Stimulated activated naive CD8-positive, alpha-beta T cell treated with anti-CD3 and anti-CD28 coated beads, Interleukin-15, Interleukin-2, amounts not matched to agents 100 ng/mL and 50 ng/mL, for 24 hours (primary cell): Measurements from ENCODE around the gene NF1.
"Not testable (repeated sequence)": the region's sequence is repeated elsewhere in the genome, so short reads cannot be mapped to it uniquely, and the experiment has no call there.

ENCODE experiments used
- H3K27ac Mint-ChIP-seq: one replicate; pipeline ENCODE4 v1.8.0; 2021; ENCODE audit warnings: mild to moderate bottlenecking, mixed read lengths
- H3K27me3 Mint-ChIP-seq: one replicate; pipeline ENCODE4 v1.8.0; 2021; ENCODE audit warnings: mixed read lengths
- H3K36me3 Mint-ChIP-seq: one replicate; pipeline ENCODE4 v1.8.0; 2021; ENCODE audit warnings: low read depth, mixed read lengths
- H3K4me1 Mint-ChIP-seq: one replicate; pipeline ENCODE4 v1.8.0; 2021; ENCODE audit warnings: low read depth, mixed read lengths
- H3K4me3 Mint-ChIP-seq: one replicate; pipeline ENCODE4 v1.8.0; 2021; ENCODE audit warnings: mild to moderate bottlenecking, mixed read lengths
- H3K9me3 Mint-ChIP-seq: one replicate; pipeline ENCODE4 v1.8.0; 2021; ENCODE audit warnings: mixed read lengths

NF1 gene

GRCh38 chr17:31293581-31293980 is 198.8 kb downstream of the NF1 start:
- Mint-ChIP-seq H3K9me3 (no peaks in the 10 kb centered on the region), H3K36me3 (peaks cover 18% of the 10 kb centered on the region)

GRCh38 chr17:31294231-31294630 is 199.5 kb downstream of the NF1 start:
- H3K27me3 Mint-ChIP-seq, result no peaks in the 10 kb centered on the region
- H3K4me3 Mint-ChIP-seq, result no peak overlapping the region
- peaks cover 11% of the 10 kb centered on the region for H3K36me3 Mint-ChIP-seq
- H3K4me1 Mint-ChIP-seq, result peaks cover 8% of the 10 kb centered on the region
- H3K9me3 Mint-ChIP-seq, result no peaks in the 10 kb centered on the region
- H3K27ac Mint-ChIP-seq, result no peak overlapping the region

More at GRCh38 chr17:31293581-31293980, 198.8 kb downstream of the NF1 start:
- Mint-ChIP-seq H3K4me1 (peaks cover 14% of the 10 kb centered on the region), H3K27me3 (no peaks in the 10 kb centered on the region), H3K4me3 (no peak overlapping the region), H3K27ac (no peak overlapping the region)

GRCh38 chr17:31294820-31295488 is 200.2 kb downstream of the NF1 start:
- peaks cover 10% of the 10 kb centered on the region for H3K36me3 Mint-ChIP-seq
- no peak overlapping the region for H3K27ac Mint-ChIP-seq
- H3K4me1 Mint-ChIP-seq, result peaks cover 8% of the 10 kb centered on the region
- H3K9me3 Mint-ChIP-seq, result no peaks in the 10 kb centered on the region
- H3K27me3 Mint-ChIP-seq, result no peaks in the 10 kb centered on the region
- H3K4me3 Mint-ChIP-seq, result no peak overlapping the region

GRCh38 chr17:31295489-31295871 is 200.7 kb downstream of the NF1 start:
- peaks cover 4% of the 10 kb centered on the region for H3K4me1 Mint-ChIP-seq
- no peak overlapping the region for H3K27ac Mint-ChIP-seq
- no peaks in the 10 kb centered on the region for H3K27me3 Mint-ChIP-seq
- no peak overlapping the region for H3K4me3 Mint-ChIP-seq
- no peaks in the 10 kb centered on the region for H3K9me3 Mint-ChIP-seq
- peaks cover 10% of the 10 kb centered on the region for H3K36me3 Mint-ChIP-seq

GRCh38 chr17:31296142-31296541 is 201.4 kb downstream of the NF1 start:
- Mint-ChIP-seq H3K27me3 (no peaks in the 10 kb centered on the region), H3K4me1 (peaks cover 11% of the 10 kb centered on the region), H3K9me3 (no peaks in the 10 kb centered on the region), H3K36me3 (peaks cover 10% of the 10 kb centered on the region), H3K4me3 (no peak overlapping the region), H3K27ac (no peak overlapping the region)

- no peaks in the 10 kb centered on the region for H3K9me3 Mint-ChIP-seq
- H3K4me1 Mint-ChIP-seq, result peaks cover 20% of the 10 kb centered on the region
- H3K27me3 Mint-ChIP-seq, result no peaks in the 10 kb centered on the region
- H3K36me3 Mint-ChIP-seq, result peaks cover 6% of the 10 kb centered on the region
- H3K4me3 Mint-ChIP-seq, result no peak within 1 kb of the TSS
- H3K27ac Mint-ChIP-seq, result no peak within 1 kb of the TSS
These were observed 202.3 kb downstream of the NF1 start, which contains the start of gene OMG for GRCh38 chr17:31297090-31297489. Gene OMG, minus strand, starts transcription at chr17:31297239. Its CDS starts 908 bp downstream, at chr17:31296331.

GRCh38 chr17:31299624-31300023 is 204.8 kb downstream of the NF1 start:
- no peaks in the 10 kb centered on the region for H3K9me3 Mint-ChIP-seq
- no peak overlapping the region for H3K27ac Mint-ChIP-seq
- H3K27me3 Mint-ChIP-seq, result no peaks in the 10 kb centered on the region
- H3K4me3 Mint-ChIP-seq, result no peak overlapping the region
- H3K4me1 Mint-ChIP-seq, result peaks cover 33% of the 10 kb centered on the region
- H3K36me3 Mint-ChIP-seq, result peaks cover 22% of the 10 kb centered on the region

GRCh38 chr17:31307640-31308039 is 212.9 kb downstream of the NF1 start:
- H3K4me1 Mint-ChIP-seq, result peaks cover 85% of the 10 kb centered on the region
- H3K27me3 Mint-ChIP-seq, result no peaks in the 10 kb centered on the region
- peak overlapping the region; percentile 94 for H3K27ac Mint-ChIP-seq
- peak overlapping the region; percentile 80 for H3K4me3 Mint-ChIP-seq
- peaks cover 55% of the 10 kb centered on the region for H3K36me3 Mint-ChIP-seq
- H3K9me3 Mint-ChIP-seq, result no peaks in the 10 kb centered on the region

GRCh38 chr17:31308372-31309334 is 213.9 kb downstream of the NF1 start:
- H3K4me3 Mint-ChIP-seq, result peak overlapping the region; percentile 80
- H3K36me3 Mint-ChIP-seq, result peaks cover 45% of the 10 kb centered on the region
- no peaks in the 10 kb centered on the region for H3K9me3 Mint-ChIP-seq
- peaks cover 80% of the 10 kb centered on the region for H3K4me1 Mint-ChIP-seq
- H3K27ac Mint-ChIP-seq, result peak overlapping the region; percentile 94
- H3K27me3 Mint-ChIP-seq, result no peaks in the 10 kb centered on the region

- peaks cover 38% of the 10 kb centered on the region for H3K36me3 Mint-ChIP-seq
- peaks cover under 1% of the 10 kb centered on the region for H3K9me3 Mint-ChIP-seq
- H3K4me1 Mint-ChIP-seq, result peaks cover 79% of the 10 kb centered on the region
- peak overlapping the region; percentile 94 for H3K27ac Mint-ChIP-seq
- H3K27me3 Mint-ChIP-seq, result no peaks in the 10 kb centered on the region
- H3K4me3 Mint-ChIP-seq, result peak overlapping the region; percentile 80
These were observed 214.8 kb downstream of the NF1 start for GRCh38 chr17:31309556-31309955.

- peak overlapping the region; percentile 94 for H3K27ac Mint-ChIP-seq
- H3K4me3 Mint-ChIP-seq, result peak overlapping the region; percentile 80
- peaks cover 3% of the 10 kb centered on the region for H3K9me3 Mint-ChIP-seq
- H3K36me3 Mint-ChIP-seq, result peaks cover 34% of the 10 kb centered on the region
- peaks cover 77% of the 10 kb centered on the region for H3K4me1 Mint-ChIP-seq
- no peaks in the 10 kb centered on the region for H3K27me3 Mint-ChIP-seq
These were observed 215.5 kb downstream of the NF1 start for GRCh38 chr17:31310260-31310659.

GRCh38 chr17:31310886-31311285 is 216.1 kb downstream of the NF1 start:
- Mint-ChIP-seq H3K9me3 (peaks cover 3% of the 10 kb centered on the region), H3K4me3 (peak overlapping the region; percentile 80), H3K27ac (peak overlapping the region; percentile 94), H3K36me3 (peaks cover 28% of the 10 kb centered on the region), H3K4me1 (peaks cover 76% of the 10 kb centered on the region), H3K27me3 (no peaks in the 10 kb centered on the region)

GRCh38 chr17:31311526-31311925 is 216.7 kb downstream of the NF1 start:
- Mint-ChIP-seq H3K27me3 (no peaks in the 10 kb centered on the region), H3K27ac (peak overlapping the region; percentile 94), H3K4me3 (peak overlapping the region; percentile 80), H3K36me3 (peaks cover 21% of the 10 kb centered on the region), H3K4me1 (peaks cover 76% of the 10 kb centered on the region), H3K9me3 (peaks cover 3% of the 10 kb centered on the region)

- peak overlapping the region; percentile 94 for H3K27ac Mint-ChIP-seq
- peaks cover 24% of the 10 kb centered on the region for H3K36me3 Mint-ChIP-seq
- H3K9me3 Mint-ChIP-seq, H3K27me3 Mint-ChIP-seq: not testable (repeated sequence)
- H3K4me3 Mint-ChIP-seq, result peak overlapping the region; percentile 80
- peaks cover 76% of the 10 kb centered on the region for H3K4me1 Mint-ChIP-seq
These were observed 217.4 kb downstream of the NF1 start for GRCh38 chr17:31312223-31312622.
